PC-3 (cell line): ENCODE data around the gene OR2B2. TPM values are rescaled to one million over a fixed set of nuclear protein-coding genes. Genes with fewer than 3 reads are reported as not detected.

ENCODE experiments used
- ATAC-seq: fragments of 200-7000 bp; cut with Tn5 transposase; 2 replicates; pipeline ENCODE4 v1.9.1; 2020; ENCODE audit warnings: mild to moderate bottlenecking, moderate library complexity
- BruUV-seq: library from RNA; stranded (reverse); fragments of 400-500 nt; replicated peaks from 2 replicates; lab custom pipeline; 2021; lab: Mats Ljungman, UMichigan
- CTCF ChIA-PET: fragments of 300-600 bp; sonication (Branson Sonifier 250); formaldehyde crosslinking; loops from one replicate; lab custom pipeline; 2022; ENCODE audit warnings: antibody characterized with exemption; lab: Charles Lee
- POLR2A ChIA-PET: fragments of 300-600 bp; sonication (Branson Sonifier 250); formaldehyde crosslinking; loops from one replicate; lab custom pipeline; 2022; ENCODE audit warnings: antibody characterized with exemption; ENCODE audit not compliant: unreplicated experiment; lab: Charles Lee
- DNase-seq: peaks from one replicate; pipeline ENCODE4 v3.0.0-alpha.2; 2015
- H2AFZ ChIP-seq: fragments of 300-600 bp; sonication (generic); 2 replicates; pipeline ENCODE4 v1.6.0; 2016; ENCODE audit warnings: antibody characterized with exemption, low read length
- H3F3A ChIP-seq: fragments of 300-600 bp; sonication (generic); one replicate; pipeline ENCODE4 v1.6.0; 2017; ENCODE audit warnings: antibody characterized with exemption, low read length, control low read depth, mild to moderate bottlenecking; ENCODE audit not compliant: unreplicated experiment
- H3K27ac ChIP-seq: fragments of 300-600 bp; sonication (generic); 2 replicates; pipeline ENCODE4 v1.5.1; 2016; ENCODE audit warnings: mild to moderate bottlenecking, low read length
- H3K27me3 ChIP-seq: fragments of 300-600 bp; sonication (generic); 2 replicates; pipeline ENCODE4 v1.6.1; 2016; ENCODE audit warnings: low read length, mixed read lengths
- H3K36me3 ChIP-seq: fragments of 300-600 bp; sonication (generic); 2 replicates; pipeline ENCODE4 v1.6.1; 2016; ENCODE audit warnings: low read depth, mixed run types, low read length, mixed read lengths
- H3K4me1 ChIP-seq: fragments of 300-600 bp; sonication (generic); 2 replicates; pipeline ENCODE4 v1.5.1; 2016; ENCODE audit warnings: low read length; ENCODE audit not compliant: insufficient read depth
- H3K4me2 ChIP-seq: fragments of 300-600 bp; sonication (generic); 2 replicates; pipeline ENCODE4 v1.6.0; 2016; ENCODE audit warnings: low read length
- H3K4me3 ChIP-seq: fragments of 300-600 bp; sonication (generic); 2 replicates; pipeline ENCODE4 v1.5.1; 2016; ENCODE audit warnings: mild to moderate bottlenecking, low read length, mixed read lengths
- H3K79me2 ChIP-seq: fragments of 300-600 bp; sonication (generic); 2 replicates; pipeline ENCODE4 v1.6.1; 2017; ENCODE audit warnings: low read length, mixed read lengths
- H3K9ac ChIP-seq: fragments of 300-600 bp; sonication (generic); 2 replicates; pipeline ENCODE4 v1.6.0; 2016; ENCODE audit warnings: mild to moderate bottlenecking, low read length
- H3K9me2 ChIP-seq: fragments of 300-600 bp; sonication (generic); replicated peaks from 2 replicates; pipeline ENCODE4 v1.6.1; 2016; ENCODE audit warnings: mixed run types, low read length, mixed read lengths
- H3K9me3 ChIP-seq: fragments of 300-600 bp; sonication (generic); 2 replicates; pipeline ENCODE4 v1.6.1; 2016; ENCODE audit warnings: low read length, mixed read lengths
- H4K20me1 ChIP-seq: fragments of 300-600 bp; sonication (generic); 2 replicates; pipeline ENCODE4 v1.6.1; 2016; ENCODE audit warnings: low read length, mixed read lengths
- EZH2 ChIP-seq: fragments of 300-600 bp; sonication (generic); IDR thresholded peaks from one replicate; pipeline ENCODE4 v1.6.1; 2017; ENCODE audit warnings: antibody characterized with exemption, mild to moderate bottlenecking, low read length; ENCODE audit not compliant: unreplicated experiment
- EZH2phosphoT487 ChIP-seq: fragments of 300-600 bp; sonication (generic); IDR thresholded peaks from 2 replicates; pipeline ENCODE4 v1.6.1; 2018; ENCODE audit warnings: mild to moderate bottlenecking, antibody characterized with exemption, low read length, borderline replicate concordance
- intact Hi-C: fragments of 100-400 bp; cut with micrococcal nuclease; formaldehyde crosslinking; loops from 2 replicates; pipeline ENCODE4 v1.9.0; 2023
- total RNA-seq: library from RNA; depleted of rRNA; stranded (reverse); fragments of >200 nt; gene quantifications from 2 replicates; pipeline ENCODE4 v1.2.3, GENCODE V29; 2014
- TF ChIP-seq, protein P1 (sequence below): fragments of 300-600 bp; sonication (generic); conservative IDR thresholded peaks from 2 replicates; pipeline ENCODE4 v1.5.1; 2017; ENCODE audit warnings: antibody characterized with exemption, low read depth, mild to moderate bottlenecking, low read length

The OR2B2 gene
- total RNA-seq, 1 experiment from 2014 or later: not detected

DNA sequence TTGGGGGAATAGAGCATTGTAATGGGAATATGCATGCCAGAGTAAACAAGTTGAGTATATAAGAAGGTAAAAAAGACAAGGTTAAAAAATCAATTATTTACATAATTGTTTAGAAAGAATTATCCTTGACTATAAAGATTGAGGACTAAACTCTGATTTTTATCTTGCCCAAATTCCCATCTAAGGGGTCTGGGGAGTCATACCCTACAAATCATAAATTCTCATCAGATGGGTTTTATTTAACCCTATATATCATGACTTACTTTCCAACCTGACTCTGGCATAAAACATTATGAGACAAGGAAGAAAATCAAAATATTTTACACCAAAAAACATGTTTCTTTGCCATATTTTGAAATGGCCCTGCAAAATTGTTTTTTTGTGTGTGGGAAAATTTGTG is 12.7 kb downstream of the OR2B2 start:
- Histone ChIP-seq H3K4me2 (no peak overlapping the region), H3K36me3 (no peaks in the 10 kb centered on the region), H3K79me2 (peaks cover 21% of the 10 kb centered on the region), H3K27me3 (no peaks in the 10 kb centered on the region), H3K4me1 (peaks cover 10% of the 10 kb centered on the region; the same call in 1 of the 2 replicates), H3K4me3 (no peak overlapping the region), H3K27ac (no peak overlapping the region), H3K9me3 (no peaks in the 10 kb centered on the region), H3K9ac (no peak overlapping the region), H4K20me1 (no peaks in the 10 kb centered on the region), H3F3A (no peaks in the 10 kb centered on the region), H3K9me2 (no peaks in the 10 kb centered on the region), H2AFZ (no peak overlapping the region)
- TF ChIP-seq EZH2phosphoT487: no peak
- no peak for TF ChIP-seq EZH2
- TF ChIP-seq, protein P1, sequence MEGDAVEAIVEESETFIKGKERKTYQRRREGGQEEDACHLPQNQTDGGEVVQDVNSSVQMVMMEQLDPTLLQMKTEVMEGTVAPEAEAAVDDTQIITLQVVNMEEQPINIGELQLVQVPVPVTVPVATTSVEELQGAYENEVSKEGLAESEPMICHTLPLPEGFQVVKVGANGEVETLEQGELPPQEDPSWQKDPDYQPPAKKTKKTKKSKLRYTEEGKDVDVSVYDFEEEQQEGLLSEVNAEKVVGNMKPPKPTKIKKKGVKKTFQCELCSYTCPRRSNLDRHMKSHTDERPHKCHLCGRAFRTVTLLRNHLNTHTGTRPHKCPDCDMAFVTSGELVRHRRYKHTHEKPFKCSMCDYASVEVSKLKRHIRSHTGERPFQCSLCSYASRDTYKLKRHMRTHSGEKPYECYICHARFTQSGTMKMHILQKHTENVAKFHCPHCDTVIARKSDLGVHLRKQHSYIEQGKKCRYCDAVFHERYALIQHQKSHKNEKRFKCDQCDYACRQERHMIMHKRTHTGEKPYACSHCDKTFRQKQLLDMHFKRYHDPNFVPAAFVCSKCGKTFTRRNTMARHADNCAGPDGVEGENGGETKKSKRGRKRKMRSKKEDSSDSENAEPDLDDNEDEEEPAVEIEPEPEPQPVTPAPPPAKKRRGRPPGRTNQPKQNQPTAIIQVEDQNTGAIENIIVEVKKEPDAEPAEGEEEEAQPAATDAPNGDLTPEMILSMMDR: no peak
- no TSS peak for BruUV-seq
- ChIA-PET POLR2A (no interaction called here), CTCF (no interaction called here)
- intact Hi-C loops: no loop called here
- no peak for DNase-seq
- no peak for ATAC-seq

DNA sequence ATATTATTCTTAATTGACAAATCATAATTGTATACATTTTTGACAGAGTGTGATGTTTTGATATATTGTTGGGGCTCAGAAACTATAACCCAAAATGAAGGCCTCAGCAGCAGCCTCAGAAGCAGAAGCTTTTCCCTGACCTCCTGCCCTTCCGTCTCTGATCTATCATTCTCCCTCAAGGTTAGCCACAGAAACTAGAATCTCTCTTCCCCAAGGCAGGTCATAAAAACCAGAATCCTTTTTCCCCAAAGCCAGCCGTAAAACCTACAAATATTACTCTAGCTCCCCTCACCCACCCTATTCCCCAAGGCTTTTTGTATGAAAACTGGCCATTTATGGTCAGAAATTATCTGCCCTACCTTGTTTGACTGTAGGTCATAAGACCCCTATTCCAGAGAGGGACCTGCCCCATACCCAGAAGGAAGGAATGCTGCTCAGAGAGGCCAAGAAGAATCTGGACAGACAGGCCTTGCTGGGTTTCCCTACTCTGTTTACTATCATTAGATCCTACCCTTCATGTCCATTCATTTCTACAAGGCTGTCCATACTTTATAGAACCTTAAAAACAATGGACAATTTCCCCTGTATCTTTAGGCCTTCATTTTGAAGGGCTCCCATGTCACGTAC is 14.5 kb downstream of the OR2B2 start:
- H3K79me2 ChIP-seq: peaks cover 35% of the 10 kb centered on the region
- BruUV-seq: no TSS peak
- intact Hi-C loops: no loop called here
- TF ChIP-seq EZH2 (no peak), EZH2phosphoT487 (no peak)
- TF ChIP-seq, protein P1: no peak
- no peak overlapping the region for H3K4me2 ChIP-seq
- no peak overlapping the region for H3K9ac ChIP-seq
- H4K20me1 ChIP-seq: no peaks in the 10 kb centered on the region
- POLR2A ChIA-PET: interaction anchor here (0.5 kb wide), 1 partner anchor 75 kb away, joined by 3 read pairs; no protein-coding TSS in a partner anchor
- CTCF ChIA-PET: interaction anchor here (0.6 kb wide), 1 partner anchor 750 kb away, joined by 8 read pairs; no protein-coding TSS in a partner anchor
- H3K4me3 ChIP-seq: no peak overlapping the region
- no peak overlapping the region for H3K27ac ChIP-seq
- peaks cover 10% of the 10 kb centered on the region; the same call in 1 of the 2 replicates for H3K4me1 ChIP-seq
- H3F3A ChIP-seq: peaks cover 4% of the 10 kb centered on the region
- no peak for ATAC-seq
- no peaks in the 10 kb centered on the region for H3K36me3 ChIP-seq
- no peak for DNase-seq
- H3K9me3 ChIP-seq: no peaks in the 10 kb centered on the region
- no peaks in the 10 kb centered on the region for H3K27me3 ChIP-seq
- H3K9me2 ChIP-seq: no peaks in the 10 kb centered on the region
- no peak overlapping the region for H2AFZ ChIP-seq

DNA sequence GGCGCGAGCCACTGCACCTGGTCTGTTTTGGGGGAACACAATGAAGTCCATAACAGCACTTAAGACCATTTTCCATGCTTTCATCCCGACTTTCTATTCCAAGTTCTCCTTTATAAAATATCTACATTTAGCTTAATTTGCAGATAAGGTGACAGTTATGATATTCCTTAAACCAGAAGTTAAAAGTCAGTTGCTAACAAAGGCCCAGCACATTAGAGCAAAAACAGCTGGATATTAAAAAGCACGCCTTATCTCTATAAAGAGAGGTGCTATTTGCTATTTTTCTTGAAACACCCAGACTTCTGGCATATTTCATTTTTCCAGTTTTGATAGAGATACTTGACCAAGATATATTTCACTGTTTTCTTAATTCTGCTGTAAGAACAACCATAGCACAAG is 15.8 kb downstream of the OR2B2 start:
- peaks cover 41% of the 10 kb centered on the region for H3K79me2 ChIP-seq
- peak overlapping the region; percentile 83 for H3K4me3 ChIP-seq
- BruUV-seq: no TSS peak
- DNase-seq (no peak), ATAC-seq (no peak)
- intact Hi-C loops: no loop called here
- H3K27me3 ChIP-seq: no peaks in the 10 kb centered on the region
- H3K9me3 ChIP-seq: no peaks in the 10 kb centered on the region
- H3K9ac ChIP-seq: peak overlapping the region; percentile 97; the same call in 1 of the 2 replicates
- H3K9me2 ChIP-seq: no peaks in the 10 kb centered on the region
- peaks cover 10% of the 10 kb centered on the region; the same call in 1 of the 2 replicates for H3K4me1 ChIP-seq
- H3F3A ChIP-seq: peaks cover 4% of the 10 kb centered on the region
- peak overlapping the region; percentile 92 for H3K4me2 ChIP-seq
- no peak overlapping the region for H2AFZ ChIP-seq
- H4K20me1 ChIP-seq: no peaks in the 10 kb centered on the region
- TF ChIP-seq EZH2phosphoT487 (no peak), EZH2 (no peak)
- TF ChIP-seq, protein P1: no peak
- ChIA-PET CTCF (interaction anchor here (1.2 kb wide), 1 partner anchor 73 kb away, joined by 8 read pairs; no protein-coding TSS in a partner anchor), POLR2A (interaction anchor here (4.2 kb wide), 1 partner anchor 59 kb away, joined by 101 read pairs; a partner anchor contains a TSS)
- no peaks in the 10 kb centered on the region for H3K36me3 ChIP-seq
- H3K27ac ChIP-seq: no peak overlapping the region
